ENCODE data around the gene VWA8.

VWA8 gene

DNA sequence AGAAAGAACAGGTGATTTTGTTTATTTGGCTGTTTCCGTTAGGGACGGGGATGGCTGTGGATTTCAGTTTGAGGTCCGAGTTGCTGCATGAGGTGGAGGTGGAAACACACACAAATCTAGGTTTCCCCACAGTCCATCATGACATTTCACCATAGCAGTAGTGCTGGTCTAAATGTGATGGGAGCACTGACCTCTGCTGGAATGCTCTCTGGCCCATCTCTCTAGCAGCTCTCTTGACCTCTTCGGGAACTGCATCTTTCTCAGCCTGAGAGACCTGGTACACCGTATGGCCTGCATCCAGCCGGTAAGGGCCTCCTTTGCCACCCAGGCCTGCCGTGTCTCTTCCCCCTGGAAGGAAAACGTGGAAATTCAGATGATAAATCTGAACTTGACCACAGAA is 349.5 kb downstream of the VWA8 start:
- H3K9ac ChIP-seq (ENCODE audit: low read length), result no peak overlapping the region
- no peak overlapping the region for H3K4me2 ChIP-seq (ENCODE audit: low read length)
- TF ChIP-seq, protein P1, sequence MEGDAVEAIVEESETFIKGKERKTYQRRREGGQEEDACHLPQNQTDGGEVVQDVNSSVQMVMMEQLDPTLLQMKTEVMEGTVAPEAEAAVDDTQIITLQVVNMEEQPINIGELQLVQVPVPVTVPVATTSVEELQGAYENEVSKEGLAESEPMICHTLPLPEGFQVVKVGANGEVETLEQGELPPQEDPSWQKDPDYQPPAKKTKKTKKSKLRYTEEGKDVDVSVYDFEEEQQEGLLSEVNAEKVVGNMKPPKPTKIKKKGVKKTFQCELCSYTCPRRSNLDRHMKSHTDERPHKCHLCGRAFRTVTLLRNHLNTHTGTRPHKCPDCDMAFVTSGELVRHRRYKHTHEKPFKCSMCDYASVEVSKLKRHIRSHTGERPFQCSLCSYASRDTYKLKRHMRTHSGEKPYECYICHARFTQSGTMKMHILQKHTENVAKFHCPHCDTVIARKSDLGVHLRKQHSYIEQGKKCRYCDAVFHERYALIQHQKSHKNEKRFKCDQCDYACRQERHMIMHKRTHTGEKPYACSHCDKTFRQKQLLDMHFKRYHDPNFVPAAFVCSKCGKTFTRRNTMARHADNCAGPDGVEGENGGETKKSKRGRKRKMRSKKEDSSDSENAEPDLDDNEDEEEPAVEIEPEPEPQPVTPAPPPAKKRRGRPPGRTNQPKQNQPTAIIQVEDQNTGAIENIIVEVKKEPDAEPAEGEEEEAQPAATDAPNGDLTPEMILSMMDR (IDR thresholded peaks at IDR 0.05; ENCODE audit: low read depth, low read length), result no peak
- no peak for TF ChIP-seq EZH2phosphoT487 (IDR thresholded peaks at IDR 0.05; ENCODE audit: low read depth)
- H3K4me1 ChIP-seq (ENCODE audit: low read length), result no peaks in the 10 kb centered on the region
- no peak overlapping the region for H2AFZ ChIP-seq (ENCODE audit: low read depth, low read length)
- no peaks in the 10 kb centered on the region for H3K27me3 ChIP-seq (ENCODE audit: low read depth, low read length)
- H3K79me2 ChIP-seq (ENCODE audit: low read length), result no peaks in the 10 kb centered on the region
- no peak overlapping the region for H3K27ac ChIP-seq (ENCODE audit: low read length)
- H3K4me3 ChIP-seq (ENCODE audit: low read length), result no peak overlapping the region
- H4K20me1 ChIP-seq (ENCODE audit: insufficient read depth, low read length), result no peaks in the 10 kb centered on the region
- no peaks in the 10 kb centered on the region for H3K9me3 ChIP-seq (ENCODE audit: insufficient read depth, low read length)
- H3K36me3 ChIP-seq (replicated peaks; ENCODE audit: low read depth, low read length), result peaks cover 22% of the 10 kb centered on the region

DNA sequence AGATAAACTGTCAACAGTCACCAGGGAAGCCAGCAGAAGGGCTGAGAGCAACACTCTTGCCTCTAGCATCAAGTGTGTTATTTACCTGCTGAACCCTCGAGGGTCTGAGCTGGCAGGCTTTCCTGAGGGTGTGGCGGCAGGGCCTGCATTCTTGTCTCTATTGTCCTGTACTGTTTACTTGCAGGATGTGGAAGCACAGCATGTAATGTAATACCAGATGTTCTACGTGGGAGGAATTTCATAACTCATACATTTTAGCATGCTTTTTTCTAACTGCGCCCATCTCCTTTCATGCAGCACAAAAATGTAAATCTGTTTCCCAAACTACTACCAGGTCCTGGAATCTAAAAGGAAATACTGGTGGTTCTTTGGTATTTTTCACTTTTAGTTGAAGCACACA is 350.5 kb downstream of the VWA8 start:
- H2AFZ ChIP-seq (ENCODE audit: low read depth, low read length), result no peak overlapping the region
- no peak overlapping the region for H3K27ac ChIP-seq (ENCODE audit: low read length)
- H4K20me1 ChIP-seq (ENCODE audit: insufficient read depth, low read length), result no peaks in the 10 kb centered on the region
- no peak overlapping the region for H3K4me3 ChIP-seq (ENCODE audit: low read length)
- no peaks in the 10 kb centered on the region for H3K27me3 ChIP-seq (ENCODE audit: low read depth, low read length)
- no peaks in the 10 kb centered on the region for H3K9me3 ChIP-seq (ENCODE audit: insufficient read depth, low read length)
- H3K79me2 ChIP-seq (ENCODE audit: low read length), result no peaks in the 10 kb centered on the region
- H3K4me1 ChIP-seq (ENCODE audit: low read length), result no peaks in the 10 kb centered on the region
- no peak for TF ChIP-seq EZH2phosphoT487 (IDR thresholded peaks at IDR 0.05; ENCODE audit: low read depth)
- H3K36me3 ChIP-seq (replicated peaks; ENCODE audit: low read depth, low read length), result peaks cover 22% of the 10 kb centered on the region
- H3K4me2 ChIP-seq (ENCODE audit: low read length), result no peak overlapping the region
- no peak overlapping the region for H3K9ac ChIP-seq (ENCODE audit: low read length)

DNA sequence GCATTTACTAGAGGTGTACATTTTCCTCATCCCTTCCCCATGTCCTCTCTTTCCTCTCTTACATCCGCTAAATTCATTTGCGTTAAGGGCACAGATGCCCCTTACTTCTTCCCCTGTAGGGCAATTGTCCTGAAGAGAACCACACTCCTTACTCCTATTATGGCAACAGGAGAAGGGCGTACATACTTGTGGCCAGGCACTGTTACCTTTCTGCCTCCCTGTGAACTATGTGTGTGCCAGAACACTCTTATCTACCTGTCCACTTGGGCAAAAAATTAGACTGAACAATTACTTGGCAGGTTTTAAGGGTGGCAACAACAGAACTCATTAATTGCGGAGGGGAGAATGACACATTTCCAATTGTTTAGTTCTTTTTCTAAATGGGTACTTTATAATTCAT is 351.1 kb downstream of the VWA8 start:
- no peaks in the 10 kb centered on the region for H3K9me3 ChIP-seq (ENCODE audit: insufficient read depth, low read length)
- H3K36me3 ChIP-seq (replicated peaks; ENCODE audit: low read depth, low read length), result peaks cover 22% of the 10 kb centered on the region
- no peak overlapping the region for H3K9ac ChIP-seq (ENCODE audit: low read length)
- no peaks in the 10 kb centered on the region for H3K4me1 ChIP-seq (ENCODE audit: low read length)
- H3K27me3 ChIP-seq (ENCODE audit: low read depth, low read length), result no peaks in the 10 kb centered on the region
- H4K20me1 ChIP-seq (ENCODE audit: insufficient read depth, low read length), result no peaks in the 10 kb centered on the region
- no peaks in the 10 kb centered on the region for H3K79me2 ChIP-seq (ENCODE audit: low read length)
- H3K4me3 ChIP-seq (ENCODE audit: low read length), result no peak overlapping the region
- no peak overlapping the region for H2AFZ ChIP-seq (ENCODE audit: low read depth, low read length)
- H3K27ac ChIP-seq (ENCODE audit: low read length), result no peak overlapping the region
- no peak overlapping the region for H3K4me2 ChIP-seq (ENCODE audit: low read length)
- TF ChIP-seq, protein P1 (IDR thresholded peaks at IDR 0.05; ENCODE audit: low read depth, low read length), result no peak
- no peak for TF ChIP-seq EZH2phosphoT487 (IDR thresholded peaks at IDR 0.05; ENCODE audit: low read depth)

DNA sequence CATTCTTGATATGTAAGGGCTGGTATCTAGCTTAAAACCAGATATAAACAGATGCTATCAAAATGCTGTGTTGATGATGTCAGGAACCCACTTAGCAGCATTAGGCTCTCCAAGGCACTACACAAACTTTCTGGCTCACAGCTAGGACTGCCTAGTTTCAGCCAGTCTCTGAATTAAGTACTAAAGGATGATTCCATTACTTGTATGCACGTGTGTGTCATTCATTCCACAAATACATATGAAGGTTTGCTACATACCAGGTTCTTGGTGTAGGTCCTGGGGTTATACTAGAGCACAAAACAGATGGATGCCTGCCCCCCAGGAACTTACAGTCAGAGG is 352.1 kb downstream of the VWA8 start:
- no peak overlapping the region for H3K9ac ChIP-seq (ENCODE audit: low read length)
- no peaks in the 10 kb centered on the region for H3K27me3 ChIP-seq (ENCODE audit: low read depth, low read length)
- H3K9me3 ChIP-seq (ENCODE audit: insufficient read depth, low read length), result no peaks in the 10 kb centered on the region
- H3K4me2 ChIP-seq (ENCODE audit: low read length), result no peak overlapping the region
- peaks cover 22% of the 10 kb centered on the region for H3K36me3 ChIP-seq (replicated peaks; ENCODE audit: low read depth, low read length)
- no peaks in the 10 kb centered on the region for H4K20me1 ChIP-seq (ENCODE audit: insufficient read depth, low read length)
- no peak overlapping the region for H3K4me3 ChIP-seq (ENCODE audit: low read length)
- no peaks in the 10 kb centered on the region for H3K79me2 ChIP-seq (ENCODE audit: low read length)
- H3K27ac ChIP-seq (ENCODE audit: low read length), result no peak overlapping the region
- H3K4me1 ChIP-seq (ENCODE audit: low read length), result no peaks in the 10 kb centered on the region
- no peak overlapping the region for H2AFZ ChIP-seq (ENCODE audit: low read depth, low read length)
- TF ChIP-seq, protein P1 (IDR thresholded peaks at IDR 0.05; ENCODE audit: low read depth, low read length), result no peak
- no peak for TF ChIP-seq EZH2phosphoT487 (IDR thresholded peaks at IDR 0.05; ENCODE audit: low read depth)

All from OCI-LY3 (cell line).